Measurements from ENCODE around the gene MBD4. TPM values are rescaled to one million over a fixed set of nuclear protein-coding genes. Genes with fewer than 3 reads are reported as not detected.

Gene MBD4
- total RNA-seq, 4 donors from 2014 or later, result 12.1 to 23.3 (median 16.4) TPM

GRCh38 chr3:129435367-129435766 is 4.4 kb downstream of the MBD4 start:
- 94% methylated on average over 1 of the region's 1 CpG for WGBS
- peaks cover 16 to 73% (median 61%) of the 10 kb centered on the region in 4 donors for H3K36me3 ChIP-seq
- H3K4me3 ChIP-seq, result no peak overlapping the region
- H3K27ac ChIP-seq (replicated peaks in 1 of 4), result no peak overlapping the region
- intact Hi-C loops (cut with DNase I), result no loop called here
- H3K9me3 ChIP-seq, result no peaks in the 10 kb centered on the region
- no peaks in the 10 kb centered on the region for H3K27me3 ChIP-seq
- peaks cover 22 to 39% (median 36%) of the 10 kb centered on the region in 4 donors for H3K4me1 ChIP-seq
- no peak for DNase-seq (ENCODE audit: extremely low spot score)
- TF ChIP-seq EP300 (IDR thresholded peaks at IDR 0.05) (no peak), POLR2AphosphoS5 (IDR thresholded peaks at IDR 0.05) (no peak), POLR2A (IDR thresholded peaks at IDR 0.05; ENCODE audit: low read depth) (no peak), CTCF (IDR thresholded peaks at IDR 0.05) (no peak)

- WGBS, result 88% methylated on average over 1 of the region's 1 CpG
- intact Hi-C loops (cut with DNase I), result no loop called here
These were observed 5.6 kb downstream of the MBD4 start for GRCh38 chr3:129434140-129434539.

GRCh38 chr3:129433565-129433964 is 6.2 kb downstream of the MBD4 start:
- no peak overlapping the region for H3K27ac ChIP-seq (replicated peaks in 1 of 4)
- no peak for DNase-seq (ENCODE audit: extremely low spot score)
- 89% methylated on average over 5 of the region's 5 CpGs for WGBS
- TF ChIP-seq POLR2AphosphoS5 (IDR thresholded peaks at IDR 0.05), result no peak
- no peak for TF ChIP-seq EP300 (IDR thresholded peaks at IDR 0.05)
- no peak for TF ChIP-seq POLR2A (IDR thresholded peaks at IDR 0.05; ENCODE audit: low read depth)
- no peak for TF ChIP-seq CTCF (IDR thresholded peaks at IDR 0.05)
- no peaks in the 10 kb centered on the region for H3K9me3 ChIP-seq
- H3K36me3 ChIP-seq, result peaks cover 16 to 77% (median 62%) of the 10 kb centered on the region in 4 donors
- no peaks in the 10 kb centered on the region for H3K27me3 ChIP-seq
- intact Hi-C loops (cut with DNase I), result no loop called here
- peaks cover 23 to 40% (median 36%) of the 10 kb centered on the region in 4 donors for H3K4me1 ChIP-seq
- H3K4me3 ChIP-seq, result no peak overlapping the region

More at GRCh38 chr3:129434140-129434539, 5.6 kb downstream of the MBD4 start:
- Histone ChIP-seq H3K4me1 (peaks cover 22 to 40% (median 36%) of the 10 kb centered on the region in 4 donors), H3K36me3 (peaks cover 16 to 77% (median 62%) of the 10 kb centered on the region in 4 donors), H3K4me3 (no peak overlapping the region), H3K27me3 (no peaks in the 10 kb centered on the region), H3K27ac (replicated peaks in 1 of 4) (no peak overlapping the region), H3K9me3 (no peaks in the 10 kb centered on the region)
- no peak for DNase-seq (ENCODE audit: extremely low spot score)
- no peak for TF ChIP-seq EP300 (IDR thresholded peaks at IDR 0.05)

- TF ChIP-seq POLR2A (IDR thresholded peaks at IDR 0.05; ENCODE audit: low read depth) (no peak), POLR2AphosphoS5 (IDR thresholded peaks at IDR 0.05) (no peak)
- Histone ChIP-seq H3K4me3 (no peak overlapping the region), H3K36me3 (peaks cover 13 to 73% (median 60%) of the 10 kb centered on the region in 4 donors), H3K4me1 (peaks cover 24 to 38% (median 34%) of the 10 kb centered on the region in 4 donors), H3K27me3 (no peaks in the 10 kb centered on the region), H3K27ac (replicated peaks in 1 of 4) (no peak overlapping the region), H3K9me3 (no peaks in the 10 kb centered on the region)
- intact Hi-C loops (cut with DNase I), result no loop called here
- DNase-seq (ENCODE audit: extremely low spot score), result no peak
These were observed 7.1 kb downstream of the MBD4 start for GRCh38 chr3:129432671-129433070.

GRCh38 chr3:129432036-129432435 is 7.7 kb downstream of the MBD4 start:
- DNase-seq (ENCODE audit: extremely low spot score), result no peak
- H3K27me3 ChIP-seq, result no peaks in the 10 kb centered on the region
- peaks cover 11 to 67% (median 54%) of the 10 kb centered on the region in 4 donors for H3K36me3 ChIP-seq
- H3K4me3 ChIP-seq, result no peak overlapping the region
- 87% methylated on average over 7 of the region's 7 CpGs for WGBS
- H3K9me3 ChIP-seq, result no peaks in the 10 kb centered on the region
- no peak overlapping the region for H3K27ac ChIP-seq (replicated peaks in 1 of 4)
- H3K4me1 ChIP-seq, result peaks cover 23 to 39% (median 34%) of the 10 kb centered on the region in 4 donors
- TF ChIP-seq POLR2A (IDR thresholded peaks at IDR 0.05; ENCODE audit: low read depth) (no peak), CTCF (IDR thresholded peaks at IDR 0.05) (no peak), POLR2AphosphoS5 (IDR thresholded peaks at IDR 0.05) (no peak), EP300 (IDR thresholded peaks at IDR 0.05) (no peak)
- intact Hi-C loops (cut with DNase I), result no loop called here

- Histone ChIP-seq H3K27ac (replicated peaks in 1 of 4) (peak overlapping the region in 1 of 4 donors; percentile 65), H3K27me3 (no peaks in the 10 kb centered on the region), H3K9me3 (no peaks in the 10 kb centered on the region), H3K4me3 (no peak overlapping the region), H3K4me1 (peaks cover 14 to 20% (median 18%) of the 10 kb centered on the region in 4 donors), H3K36me3 (peaks cover 11 to 43% (median 37%) of the 10 kb centered on the region in 4 donors)
- intact Hi-C loops (cut with DNase I), result no loop called here
- TF ChIP-seq POLR2A (IDR thresholded peaks at IDR 0.05; ENCODE audit: low read depth) (no peak), EP300 (IDR thresholded peaks at IDR 0.05) (no peak)
- DNase-seq (ENCODE audit: extremely low spot score), result no peak
- 85% methylated on average over 4 of the region's 4 CpGs for WGBS
These were observed 10.1 kb downstream of the MBD4 start for GRCh38 chr3:129429602-129430001.
